ENCODE data around the gene DHRS12.

DHRS12 gene

DNA sequence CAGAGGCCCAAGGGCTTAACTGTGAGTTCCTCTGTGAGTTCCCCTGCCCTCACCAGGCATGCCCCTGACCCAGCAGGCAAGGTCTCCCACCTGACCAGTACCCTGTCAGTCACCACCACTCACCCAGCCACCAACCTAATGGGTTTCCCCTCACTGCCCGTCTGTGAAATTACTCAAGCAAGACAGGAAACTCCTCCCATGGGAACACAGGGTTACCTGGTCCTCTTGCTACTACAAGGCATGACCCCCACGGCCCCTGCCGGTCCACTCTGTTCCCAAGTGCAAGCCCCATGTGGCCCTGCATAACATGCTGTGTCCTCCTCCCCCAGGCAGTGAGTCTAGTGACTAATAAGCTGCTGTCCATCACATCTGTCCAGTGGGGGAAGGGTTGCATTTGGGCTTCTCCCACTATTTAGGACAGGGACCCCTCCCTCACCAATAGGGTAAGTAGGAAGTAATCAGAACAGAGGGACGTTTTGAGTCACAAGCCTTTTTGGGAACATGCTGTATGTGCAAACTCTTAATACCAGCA is 8.0 kb upstream of the DHRS12 start:
- DNase-seq (ENCODE audit: insufficient read length, low spot score) (no peak), FAIRE-seq (no peak)

DNA sequence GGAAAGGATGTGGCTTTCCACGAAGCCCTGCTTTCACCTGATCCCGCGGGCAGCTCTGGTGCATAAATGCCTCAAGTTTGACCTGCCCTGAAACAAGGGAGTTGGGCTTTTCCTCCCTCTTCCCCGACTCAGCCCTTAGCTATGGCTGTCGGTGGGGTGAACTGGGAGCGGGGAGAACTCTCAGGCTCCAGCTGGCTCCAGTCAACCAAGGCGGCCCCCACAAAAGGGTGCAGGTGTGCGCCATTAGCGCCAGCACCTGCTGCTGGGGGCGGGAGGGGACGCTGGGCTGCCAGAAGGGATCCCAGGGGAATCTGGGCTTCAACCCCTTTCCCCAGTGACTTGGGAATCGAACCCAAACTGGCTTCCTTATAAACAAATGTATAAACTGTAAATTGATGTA is 7.1 kb upstream of the DHRS12 start:
- FAIRE-seq (no peak), DNase-seq (ENCODE audit: insufficient read length, low spot score) (no peak)

DNA sequence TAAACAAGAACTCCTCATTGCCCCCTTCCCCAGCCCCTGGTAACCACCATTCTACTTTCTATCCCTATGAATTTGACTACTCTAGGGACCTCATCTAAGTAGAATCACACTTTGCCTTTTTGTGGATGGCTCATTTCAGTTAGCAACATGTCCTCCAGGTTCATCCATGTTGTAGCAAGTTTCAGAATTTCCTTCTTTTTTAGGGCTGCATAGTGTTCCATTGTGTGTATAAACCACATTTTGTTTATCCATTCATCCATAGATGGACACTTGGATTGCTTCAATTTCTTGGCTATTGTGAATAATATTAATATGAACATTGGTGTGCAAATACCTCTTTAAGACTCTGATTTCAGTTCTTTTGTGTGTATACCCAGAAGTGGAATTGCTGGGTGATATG is 4.8 kb upstream of the DHRS12 start:
- DNase-seq (ENCODE audit: insufficient read length, low spot score) (no peak), FAIRE-seq (no peak)

DNA sequence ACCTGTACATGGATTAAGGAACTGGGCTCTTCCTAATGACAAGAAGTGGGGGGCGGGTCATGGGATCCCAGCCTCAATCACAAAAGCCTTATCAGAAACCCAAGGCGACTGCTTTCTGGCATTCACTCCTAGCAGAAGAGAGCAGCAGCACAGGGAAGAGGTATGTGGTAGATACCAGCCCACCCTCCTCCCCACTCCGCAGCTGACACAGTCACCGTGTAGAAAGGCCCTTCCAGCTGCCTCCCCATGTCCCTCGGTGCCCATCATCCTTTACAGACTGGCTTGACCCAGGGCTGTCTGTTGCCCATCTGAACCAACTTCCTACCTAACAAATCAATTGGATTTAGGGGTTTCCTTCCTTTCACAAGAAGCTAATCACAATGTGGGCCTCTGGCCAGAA is 3.1 kb upstream of the DHRS12 start:
- no peak for FAIRE-seq
- DNase-seq (ENCODE audit: insufficient read length, low spot score): no peak

GRCh38 chr13:51806566-51806965 is 2.6 kb upstream of the DHRS12 start:
- FAIRE-seq (no peak), DNase-seq (ENCODE audit: insufficient read length, low spot score) (no peak)

DNA sequence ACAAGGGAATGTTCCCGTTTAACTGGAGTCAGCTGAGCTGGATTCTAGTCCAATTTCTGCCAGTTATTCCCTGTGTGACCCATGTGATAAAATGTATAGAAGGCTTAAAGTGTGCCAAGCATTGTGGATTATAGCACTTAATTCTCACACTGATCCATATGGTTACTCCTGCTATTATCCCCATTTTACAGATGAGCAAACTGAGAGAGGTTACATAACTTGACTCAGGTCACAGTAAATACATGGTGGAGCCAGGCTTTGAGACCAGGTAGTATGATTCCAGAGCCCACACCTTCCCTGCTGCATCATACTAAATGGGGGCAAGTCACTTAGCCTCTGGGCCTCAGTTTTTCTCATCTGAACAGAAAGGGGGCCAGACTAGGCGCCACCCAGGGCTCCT is 2.0 kb upstream of the DHRS12 start:
- FAIRE-seq: no peak
- DNase-seq (ENCODE audit: insufficient read length, low spot score): no peak

- FAIRE-seq (no peak), DNase-seq (ENCODE audit: insufficient read length, low spot score) (no peak)
Measured at GRCh38 chr13:51805313-51805712, 1.4 kb upstream of the DHRS12 start.

GRCh38 chr13:51804295-51805172 is 571 bp upstream of the DHRS12 start:
- DNase-seq (ENCODE audit: insufficient read length, low spot score) (no peak), FAIRE-seq (no peak)

- DNase-seq (ENCODE audit: insufficient read length, low spot score) (no peak), FAIRE-seq (no peak)
Measured at GRCh38 chr13:51802631-51803418, 1.1 kb downstream of the DHRS12 start.

GRCh38 chr13:51801631-51802099 is 2.3 kb downstream of the DHRS12 start:
- DNase-seq (ENCODE audit: insufficient read length, low spot score) (no peak), FAIRE-seq (no peak)

DNA sequence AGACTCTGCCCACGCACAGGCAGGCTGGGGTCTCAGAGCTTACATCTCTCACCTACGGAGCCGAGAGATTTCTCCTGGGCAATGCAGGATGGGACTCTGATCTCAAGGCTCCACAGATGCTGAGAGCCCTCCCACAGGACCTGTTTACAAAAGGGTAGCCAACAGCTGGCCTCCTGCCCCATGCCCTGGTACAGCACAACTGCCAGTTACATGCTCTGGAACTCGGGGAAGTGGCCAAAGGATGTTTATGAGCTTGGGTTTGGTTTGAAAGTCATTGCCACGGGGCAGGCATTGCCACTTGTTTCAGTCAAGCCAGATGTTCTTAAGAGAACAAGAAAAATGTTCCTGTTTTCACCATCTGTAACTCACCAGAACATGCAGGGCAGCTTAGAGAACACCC is 3.5 kb downstream of the DHRS12 start:
- DNase-seq (ENCODE audit: insufficient read length, low spot score): no peak
- no peak for FAIRE-seq

DNA sequence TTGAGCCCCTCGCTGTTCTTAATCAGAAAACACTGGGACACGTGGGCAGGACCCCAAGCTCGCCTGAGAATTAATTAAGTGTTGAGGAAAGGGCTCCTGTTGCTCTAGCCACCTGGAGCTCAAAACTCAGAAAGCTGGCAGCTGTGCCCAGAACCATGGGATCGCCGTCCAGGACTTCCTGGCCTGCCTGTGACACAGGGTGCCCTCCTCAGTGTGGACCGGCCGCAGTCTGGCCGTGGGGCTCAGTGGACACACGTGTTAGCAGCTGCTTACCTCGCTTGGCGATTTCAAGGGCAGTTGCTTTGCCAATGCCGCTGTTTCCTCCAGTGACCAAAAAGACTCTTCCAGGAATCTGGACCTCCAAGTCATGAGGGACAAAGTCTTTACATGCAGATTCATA is 4.7 kb downstream of the DHRS12 start:
- DNase-seq (ENCODE audit: insufficient read length, low spot score) (no peak), FAIRE-seq (no peak)

- DNase-seq (ENCODE audit: insufficient read length, low spot score) (peak; percentile 12), FAIRE-seq (no peak)
Measured at GRCh38 chr13:51797664-51798488, 6.1 kb downstream of the DHRS12 start.

GRCh38 chr13:51796546-51796945 is 7.4 kb downstream of the DHRS12 start:
- no peak for FAIRE-seq
- no peak for DNase-seq (ENCODE audit: insufficient read length, low spot score)

- DNase-seq (ENCODE audit: insufficient read length, low spot score) (no peak), FAIRE-seq (no peak)
Measured at GRCh38 chr13:51795419-51795818, 8.5 kb downstream of the DHRS12 start.

DNA sequence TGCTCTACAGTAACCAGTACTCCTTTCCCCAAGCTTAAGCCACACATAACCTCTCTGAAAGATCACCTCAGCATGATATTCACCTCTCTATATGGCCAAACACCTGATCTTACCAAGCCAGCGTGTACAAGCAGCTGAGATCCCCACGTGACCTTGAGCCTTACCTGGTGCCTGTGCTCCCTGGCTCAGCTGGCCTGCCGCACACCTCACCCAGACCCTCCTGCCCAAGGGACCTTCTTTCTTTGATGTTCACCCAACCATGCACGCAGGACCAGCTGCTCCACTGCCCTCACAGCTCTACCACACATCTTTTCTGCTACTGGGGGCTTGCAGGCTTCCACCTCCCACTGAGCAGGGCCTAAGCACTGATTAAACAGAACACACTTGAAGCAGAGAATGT is 9.0 kb downstream of the DHRS12 start:
- FAIRE-seq: no peak
- DNase-seq (ENCODE audit: insufficient read length, low spot score): no peak

DNA sequence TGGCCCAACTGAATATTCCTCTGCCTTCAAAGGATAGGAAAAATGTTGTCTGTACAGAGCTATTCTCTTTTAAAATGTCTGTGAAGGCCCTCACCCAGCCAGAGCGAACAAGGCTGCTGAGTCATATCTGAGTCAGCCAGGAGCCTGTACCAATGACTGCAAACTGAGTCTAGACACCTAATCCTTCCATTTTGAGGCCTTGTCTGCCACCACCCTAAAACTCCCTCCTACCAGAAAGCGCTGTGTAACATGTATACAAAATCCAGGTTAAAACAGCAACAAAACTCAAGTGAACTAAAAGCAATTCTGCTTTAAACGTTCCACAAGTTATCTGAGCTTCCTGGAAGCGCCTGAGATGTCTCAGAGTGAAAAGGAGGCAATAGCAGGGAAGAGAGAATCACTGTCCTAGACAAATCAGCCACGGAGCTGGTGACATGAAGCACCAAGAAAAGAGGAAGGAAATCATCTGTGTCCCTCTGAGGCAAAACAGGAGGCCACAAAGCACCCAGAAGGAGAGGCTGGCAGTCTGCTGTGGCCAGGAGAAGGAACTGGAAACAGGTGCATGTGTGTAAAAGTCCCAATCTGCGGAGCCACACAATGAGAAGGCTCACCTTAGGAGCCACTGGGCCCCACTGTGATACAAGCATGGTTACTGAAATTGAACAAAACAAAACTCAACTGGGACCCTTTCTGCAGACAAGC is 10.2 kb downstream of the DHRS12 start:
- FAIRE-seq: no peak
- peak; percentile 17 for DNase-seq (ENCODE audit: insufficient read length, low spot score)

DNA sequence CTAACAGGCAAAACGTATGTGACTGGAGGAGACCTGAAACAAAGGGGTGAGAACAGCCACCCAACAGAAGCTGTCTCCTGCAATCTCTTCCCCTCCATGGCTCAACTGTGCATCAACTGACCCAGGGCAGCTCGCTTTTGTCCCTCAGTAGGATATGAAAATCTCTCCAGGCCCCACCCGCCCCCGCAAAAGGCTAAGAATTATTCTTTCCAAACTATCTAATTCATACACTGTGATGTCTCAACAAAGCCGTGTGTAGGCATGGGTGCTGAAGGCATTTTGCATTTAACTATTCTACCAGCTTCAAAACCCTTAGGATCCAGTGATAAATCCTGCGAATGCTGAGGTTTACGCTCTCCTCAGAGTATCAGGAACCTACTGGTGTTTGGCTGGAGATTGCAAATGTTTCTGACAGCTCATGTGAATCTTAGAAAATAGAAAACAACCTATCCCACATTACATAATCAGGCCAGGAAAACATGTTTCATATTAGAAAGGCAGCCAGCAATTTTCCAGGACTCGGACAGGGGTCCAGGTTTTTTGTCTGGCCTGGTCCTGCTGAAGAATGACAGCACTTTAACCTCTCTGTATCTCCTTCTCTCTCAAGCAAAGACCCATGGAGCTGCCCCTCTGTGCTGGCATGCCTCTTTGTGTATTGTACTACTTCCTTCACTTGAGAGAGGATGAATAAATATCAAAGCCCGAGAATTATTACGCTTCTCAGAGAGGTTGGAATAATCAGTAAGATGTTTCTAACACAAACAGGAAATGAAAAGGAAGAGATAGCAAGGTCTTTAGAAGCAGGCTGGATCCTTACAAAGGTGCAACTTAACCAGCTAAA is 17.3 kb downstream of the DHRS12 start:
- DNase-seq (ENCODE audit: insufficient read length, low spot score): no peak
- FAIRE-seq: no peak

- DNase-seq (ENCODE audit: insufficient read length, low spot score): no peak
- no peak for FAIRE-seq
Measured at GRCh38 chr13:51785712-51786424, 18.1 kb downstream of the DHRS12 start.
